ENCODE measurements around the gene SYTL2. TPM values are rescaled to one million over a fixed set of nuclear protein-coding genes. Genes with fewer than 3 reads are reported as not detected.
"Not testable (repeated sequence)": the region's sequence is repeated elsewhere in the genome, so short reads cannot be mapped to it uniquely, and the experiment has no call there.

Gene SYTL2
- total RNA-seq, 1 donor from 2014 or later, result 4.7 TPM

GRCh38 chr11:85682330-85683305 is 128.3 kb downstream of the SYTL2 start:
- no peak for DNase-seq (ENCODE audit: low spot score, unreplicated experiment)
- no peaks in the 10 kb centered on the region for H3K27me3 Mint-ChIP-seq
- H3K4me1 Mint-ChIP-seq (ENCODE audit: low read depth), result peaks cover 9% of the 10 kb centered on the region
- no peaks in the 10 kb centered on the region for H3K36me3 Mint-ChIP-seq (ENCODE audit: insufficient read depth)
- H3K4me3 Mint-ChIP-seq (ENCODE audit: low read depth), result no peak overlapping the region
- H3K27ac Mint-ChIP-seq, result no peak overlapping the region
- TF ChIP-seq CTCF (IDR thresholded peaks at IDR 0.05; ENCODE audit: unreplicated experiment), result no peak
- no peaks in the 10 kb centered on the region for H3K9me3 Mint-ChIP-seq (ENCODE audit: low read depth)

- no peak for TF ChIP-seq CTCF (IDR thresholded peaks at IDR 0.05; ENCODE audit: unreplicated experiment)
- Mint-ChIP-seq H3K4me1 (ENCODE audit: low read depth) (peaks cover 4% of the 10 kb centered on the region), H3K27ac (no peak overlapping the region), H3K9me3 (ENCODE audit: low read depth) (no peaks in the 10 kb centered on the region), H3K36me3 (ENCODE audit: insufficient read depth) (no peaks in the 10 kb centered on the region), H3K4me3 (ENCODE audit: low read depth) (no peak overlapping the region), H3K27me3 (no peaks in the 10 kb centered on the region)
- no peak for DNase-seq (ENCODE audit: low spot score, unreplicated experiment)
Measured at GRCh38 chr11:85680897-85681296, 130.0 kb downstream of the SYTL2 start.

- Mint-ChIP-seq H3K4me1 (ENCODE audit: low read depth) (peaks cover 4% of the 10 kb centered on the region), H3K4me3 (ENCODE audit: low read depth) (no peak overlapping the region), H3K36me3 (ENCODE audit: insufficient read depth) (no peaks in the 10 kb centered on the region), H3K27me3 (no peaks in the 10 kb centered on the region), H3K27ac (no peak overlapping the region), H3K9me3 (ENCODE audit: low read depth) (no peaks in the 10 kb centered on the region)
- no peak for TF ChIP-seq CTCF (IDR thresholded peaks at IDR 0.05; ENCODE audit: unreplicated experiment)
- DNase-seq (ENCODE audit: low spot score, unreplicated experiment), result no peak
Measured at GRCh38 chr11:85679576-85679975, 131.4 kb downstream of the SYTL2 start.

GRCh38 chr11:85673393-85673792 is 137.5 kb downstream of the SYTL2 start:
- Mint-ChIP-seq H3K27ac (no peak overlapping the region), H3K9me3 (ENCODE audit: low read depth) (peaks cover 4% of the 10 kb centered on the region), H3K4me3 (ENCODE audit: low read depth) (no peak overlapping the region), H3K27me3 (no peaks in the 10 kb centered on the region), H3K4me1 (ENCODE audit: low read depth) (no peaks in the 10 kb centered on the region), H3K36me3 (ENCODE audit: insufficient read depth) (no peaks in the 10 kb centered on the region)
- TF ChIP-seq CTCF (IDR thresholded peaks at IDR 0.05; ENCODE audit: unreplicated experiment), result no peak
- no peak for DNase-seq (ENCODE audit: low spot score, unreplicated experiment)

GRCh38 chr11:85672105-85672902 is 138.6 kb downstream of the SYTL2 start:
- TF ChIP-seq CTCF (IDR thresholded peaks at IDR 0.05; ENCODE audit: unreplicated experiment), result no peak
- DNase-seq (ENCODE audit: low spot score, unreplicated experiment), result no peak
- H3K27ac Mint-ChIP-seq, result no peak overlapping the region
- H3K4me3 Mint-ChIP-seq (ENCODE audit: low read depth), result no peak overlapping the region
- H3K9me3 Mint-ChIP-seq (ENCODE audit: low read depth), result peaks cover 4% of the 10 kb centered on the region
- no peaks in the 10 kb centered on the region for H3K36me3 Mint-ChIP-seq (ENCODE audit: insufficient read depth)
- H3K4me1 Mint-ChIP-seq (ENCODE audit: low read depth), result no peaks in the 10 kb centered on the region
- no peaks in the 10 kb centered on the region for H3K27me3 Mint-ChIP-seq

- H3K9me3 Mint-ChIP-seq (ENCODE audit: low read depth); DNase-seq (ENCODE audit: low spot score, unreplicated experiment); H3K36me3 Mint-ChIP-seq (ENCODE audit: insufficient read depth); H3K4me3 Mint-ChIP-seq (ENCODE audit: low read depth); H3K4me1 Mint-ChIP-seq (ENCODE audit: low read depth); H3K27me3 Mint-ChIP-seq; H3K27ac Mint-ChIP-seq: not testable (repeated sequence)
Measured at GRCh38 chr11:85670949-85671663, 139.8 kb downstream of the SYTL2 start.

All from progenitor cell of endocrine pancreas (in vitro differentiated cells).